GM12874 (cell line): ENCODE data around the gene COQ5.

Experiments used
- TF ChIP-seq, protein P1 (sequence below): IDR thresholded peaks from 2 replicates; pipeline ENCODE4 v1.5.1; 2011; ENCODE audit warnings: low read depth, mild to moderate bottlenecking, control low read depth, low read length, moderate library complexity; ENCODE audit not compliant: insufficient read depth

Gene COQ5

DNA sequence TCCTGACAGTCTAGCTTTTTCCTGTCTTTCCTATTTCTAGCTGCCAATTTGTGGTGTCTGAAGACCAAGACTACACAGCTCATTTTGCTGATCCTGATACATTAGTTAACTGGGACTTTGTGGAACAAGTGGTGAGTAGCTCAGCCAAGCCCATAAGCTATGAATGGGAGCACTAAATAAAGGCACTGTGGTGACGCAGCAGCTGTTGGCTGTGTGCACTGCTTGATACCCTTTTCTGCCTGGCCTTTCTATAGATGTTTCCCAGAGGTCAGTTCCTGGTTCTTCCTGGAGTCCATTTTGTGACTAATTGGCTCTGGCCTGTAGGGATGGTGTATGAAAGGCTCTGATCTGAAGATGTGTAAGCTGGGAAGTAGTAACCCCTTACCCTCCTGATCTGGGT is 25.7 kb upstream of the COQ5 start:
- TF ChIP-seq, protein P1, sequence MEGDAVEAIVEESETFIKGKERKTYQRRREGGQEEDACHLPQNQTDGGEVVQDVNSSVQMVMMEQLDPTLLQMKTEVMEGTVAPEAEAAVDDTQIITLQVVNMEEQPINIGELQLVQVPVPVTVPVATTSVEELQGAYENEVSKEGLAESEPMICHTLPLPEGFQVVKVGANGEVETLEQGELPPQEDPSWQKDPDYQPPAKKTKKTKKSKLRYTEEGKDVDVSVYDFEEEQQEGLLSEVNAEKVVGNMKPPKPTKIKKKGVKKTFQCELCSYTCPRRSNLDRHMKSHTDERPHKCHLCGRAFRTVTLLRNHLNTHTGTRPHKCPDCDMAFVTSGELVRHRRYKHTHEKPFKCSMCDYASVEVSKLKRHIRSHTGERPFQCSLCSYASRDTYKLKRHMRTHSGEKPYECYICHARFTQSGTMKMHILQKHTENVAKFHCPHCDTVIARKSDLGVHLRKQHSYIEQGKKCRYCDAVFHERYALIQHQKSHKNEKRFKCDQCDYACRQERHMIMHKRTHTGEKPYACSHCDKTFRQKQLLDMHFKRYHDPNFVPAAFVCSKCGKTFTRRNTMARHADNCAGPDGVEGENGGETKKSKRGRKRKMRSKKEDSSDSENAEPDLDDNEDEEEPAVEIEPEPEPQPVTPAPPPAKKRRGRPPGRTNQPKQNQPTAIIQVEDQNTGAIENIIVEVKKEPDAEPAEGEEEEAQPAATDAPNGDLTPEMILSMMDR, result no peak

DNA sequence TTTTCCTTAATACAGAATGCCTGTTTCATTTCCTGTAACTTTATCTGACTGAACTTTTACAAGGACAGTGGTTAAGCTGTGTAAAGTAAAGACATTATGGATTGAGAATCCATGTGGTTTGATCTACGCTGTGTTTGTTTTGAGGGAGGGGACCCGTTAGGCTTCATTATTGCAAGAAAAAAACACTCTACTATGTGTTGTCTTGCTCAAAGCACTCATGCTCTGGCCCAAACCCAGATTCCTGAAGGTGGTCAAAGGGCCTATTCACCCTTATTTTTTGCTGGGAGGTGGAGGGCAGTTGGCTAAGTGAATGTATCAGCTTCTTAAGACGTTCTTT is 17.1 kb upstream of the COQ5 start:
- TF ChIP-seq, protein P1, result no peak

DNA sequence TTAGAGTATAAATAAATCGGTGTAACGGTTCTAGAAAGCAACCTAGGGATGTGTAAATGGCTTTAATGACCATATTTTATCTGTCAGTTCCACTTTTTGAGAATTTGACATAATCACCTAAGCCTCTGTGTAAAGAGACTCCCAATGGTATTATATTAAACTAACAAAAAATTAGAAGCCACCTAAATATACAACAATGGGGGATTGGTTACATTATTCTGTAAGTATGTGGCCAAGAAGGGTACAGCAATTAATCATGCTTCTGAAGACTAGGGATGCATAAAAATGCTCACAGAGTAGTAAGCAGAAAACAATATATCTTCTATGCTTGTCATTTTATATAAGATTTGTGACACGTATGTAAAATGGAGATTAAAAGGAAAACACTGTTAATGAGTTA is 15.7 kb upstream of the COQ5 start:
- TF ChIP-seq, protein P1, result no peak

DNA sequence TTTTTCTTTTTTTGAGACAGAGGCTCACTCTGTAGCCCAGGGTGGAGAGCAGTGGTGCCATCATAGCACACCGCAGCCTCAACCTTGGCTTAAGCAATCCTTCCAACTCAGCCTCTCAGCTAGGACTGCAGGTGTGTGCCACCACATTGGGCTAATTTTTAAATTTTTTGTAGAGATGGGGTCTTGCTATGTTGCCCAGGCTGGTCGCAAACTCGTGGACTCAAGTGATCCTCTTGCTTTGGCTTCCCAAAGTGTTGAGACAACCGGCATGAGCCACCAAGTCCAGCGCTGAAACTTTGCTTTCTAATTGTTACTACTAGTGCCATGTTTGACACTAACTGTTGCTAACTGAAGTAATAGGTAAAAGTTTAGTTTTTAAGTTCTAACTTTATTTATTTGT is 13.2 kb upstream of the COQ5 start:
- TF ChIP-seq, protein P1, result no peak

DNA sequence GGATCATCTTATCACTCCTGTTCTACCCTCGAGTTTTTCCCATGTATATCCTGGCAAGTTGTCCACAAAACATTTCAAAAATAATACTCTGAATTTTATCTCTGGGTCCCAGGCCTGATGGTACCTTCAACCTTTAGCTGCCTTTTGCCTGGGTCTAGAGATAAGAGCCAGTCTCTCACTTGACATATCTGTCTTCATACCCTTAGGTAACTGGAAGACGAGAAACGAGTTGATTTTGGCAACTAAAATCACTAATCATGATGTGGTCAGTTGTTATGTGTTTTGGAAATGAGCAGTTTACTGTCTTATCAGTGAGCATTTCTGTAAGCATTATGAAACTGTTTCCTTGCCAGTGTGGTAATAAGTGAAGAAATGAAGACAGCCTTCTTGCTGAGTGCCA is 11.5 kb upstream of the COQ5 start:
- TF ChIP-seq, protein P1, result no peak

DNA sequence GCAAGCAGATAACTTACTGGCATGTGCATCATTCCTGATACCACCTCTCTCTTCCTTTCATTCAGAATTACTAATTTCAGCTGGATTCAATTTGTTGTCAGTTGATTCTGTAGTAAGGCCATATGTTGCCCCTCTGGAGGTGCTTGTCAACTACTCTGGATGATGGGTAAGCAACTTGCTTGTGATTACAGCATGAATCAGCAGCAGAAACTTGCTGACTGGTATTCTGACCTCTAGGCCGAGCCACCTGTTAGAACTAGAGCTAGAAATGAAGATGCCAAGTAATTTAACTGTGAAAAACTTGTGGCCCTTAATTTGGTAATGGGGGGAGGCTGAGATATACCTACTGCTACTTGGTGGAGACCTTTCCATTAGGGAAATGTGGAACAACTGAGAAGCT is 10.3 kb upstream of the COQ5 start:
- TF ChIP-seq, protein P1, result no peak

DNA sequence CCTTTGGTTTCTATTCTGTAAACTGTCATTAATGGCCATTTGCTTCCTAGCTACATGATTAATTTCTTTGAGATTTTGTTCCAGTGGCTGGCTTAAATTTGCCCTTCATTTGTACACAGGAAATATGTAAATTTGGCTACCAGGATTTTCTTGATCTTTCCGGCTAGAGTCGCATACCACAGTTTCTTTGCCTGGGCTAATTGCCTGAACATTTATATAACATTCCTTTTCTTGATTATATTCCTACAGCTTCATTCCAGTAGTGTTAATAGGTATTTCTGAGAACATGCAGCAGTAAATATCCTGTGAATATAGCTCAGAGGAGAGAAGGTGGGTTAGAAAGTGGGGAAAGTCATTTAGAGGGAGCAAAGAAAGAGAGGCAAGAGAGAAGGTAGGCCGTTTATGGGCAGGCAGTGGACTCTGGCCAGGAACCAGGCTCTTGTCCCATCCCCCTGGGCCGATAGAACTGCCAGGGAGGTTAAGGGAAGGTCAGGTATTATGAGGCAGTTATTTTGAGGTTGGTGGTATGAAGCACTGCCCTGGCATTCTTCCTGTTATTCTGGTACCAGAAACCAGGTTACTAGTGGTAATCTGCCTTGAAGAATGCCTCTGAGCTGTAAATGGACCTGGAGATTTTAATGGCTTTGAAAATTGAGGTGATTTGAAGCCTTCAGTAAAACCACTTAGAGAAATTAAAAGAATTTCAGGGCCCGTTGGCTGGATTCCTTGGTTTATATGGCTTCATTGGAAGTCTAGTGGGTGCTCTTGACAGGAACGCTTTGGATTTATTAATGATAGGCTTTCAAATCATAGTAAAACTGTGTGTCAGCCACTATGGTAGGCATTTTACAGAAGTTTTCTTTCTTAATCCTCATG is 9.6 kb upstream of the COQ5 start:
- TF ChIP-seq, protein P1, result no peak
